Ishikawa (cell line): ENCODE data around the gene LRTM2.

Experiments used
- CEBPB ChIP-seq: IDR thresholded peaks from 2 replicates; pipeline ENCODE4 v1.6.1; 2012
- CREB1 ChIP-seq: IDR thresholded peaks from 2 replicates; pipeline ENCODE4 v1.6.1; 2012; ENCODE audit warnings: low read depth
- EGR1 ChIP-seq: IDR thresholded peaks from 2 replicates; pipeline ENCODE4 v1.6.1; 2012
- EP300 ChIP-seq: IDR thresholded peaks from 2 replicates; pipeline ENCODE4 v1.6.1; 2012; ENCODE audit warnings: borderline replicate concordance
- FOXM1 ChIP-seq: IDR thresholded peaks from 2 replicates; pipeline ENCODE4 v1.6.1; 2012; ENCODE audit warnings: low read depth, borderline replicate concordance
- NFIC ChIP-seq: IDR thresholded peaks from 2 replicates; pipeline ENCODE4 v1.6.1; 2012
- RAD21 ChIP-seq: IDR thresholded peaks from 2 replicates; pipeline ENCODE4 v1.6.1; 2012; ENCODE audit warnings: low read depth
- TAF1 ChIP-seq: IDR thresholded peaks from 2 replicates; pipeline ENCODE4 v1.6.1; 2012; ENCODE audit warnings: low read depth, mild to moderate bottlenecking
- TCF12 ChIP-seq: IDR thresholded peaks from 2 replicates; pipeline ENCODE4 v1.6.1; 2012; ENCODE audit warnings: low read depth
- TEAD4 ChIP-seq: IDR thresholded peaks from 2 replicates; pipeline ENCODE4 v1.6.1; 2012
- YY1 ChIP-seq: IDR thresholded peaks from 2 replicates; pipeline ENCODE4 v1.6.1; 2012; ENCODE audit warnings: low read depth
- ZBTB7A ChIP-seq: IDR thresholded peaks from 2 replicates; pipeline ENCODE4 v1.6.1; 2012; ENCODE audit warnings: low read depth
- TF ChIP-seq, protein P1 (sequence below): IDR thresholded peaks from 2 replicates; pipeline ENCODE4 v1.6.1; 2012; ENCODE audit warnings: low read depth, mild to moderate bottlenecking
- TF ChIP-seq, protein P2 (sequence below): IDR thresholded peaks from 2 replicates; pipeline ENCODE4 v1.6.1; 2012
- TF ChIP-seq, protein P3 (sequence below): IDR thresholded peaks from 2 replicates; pipeline ENCODE4 v1.6.1; 2012

LRTM2 gene

DNA sequence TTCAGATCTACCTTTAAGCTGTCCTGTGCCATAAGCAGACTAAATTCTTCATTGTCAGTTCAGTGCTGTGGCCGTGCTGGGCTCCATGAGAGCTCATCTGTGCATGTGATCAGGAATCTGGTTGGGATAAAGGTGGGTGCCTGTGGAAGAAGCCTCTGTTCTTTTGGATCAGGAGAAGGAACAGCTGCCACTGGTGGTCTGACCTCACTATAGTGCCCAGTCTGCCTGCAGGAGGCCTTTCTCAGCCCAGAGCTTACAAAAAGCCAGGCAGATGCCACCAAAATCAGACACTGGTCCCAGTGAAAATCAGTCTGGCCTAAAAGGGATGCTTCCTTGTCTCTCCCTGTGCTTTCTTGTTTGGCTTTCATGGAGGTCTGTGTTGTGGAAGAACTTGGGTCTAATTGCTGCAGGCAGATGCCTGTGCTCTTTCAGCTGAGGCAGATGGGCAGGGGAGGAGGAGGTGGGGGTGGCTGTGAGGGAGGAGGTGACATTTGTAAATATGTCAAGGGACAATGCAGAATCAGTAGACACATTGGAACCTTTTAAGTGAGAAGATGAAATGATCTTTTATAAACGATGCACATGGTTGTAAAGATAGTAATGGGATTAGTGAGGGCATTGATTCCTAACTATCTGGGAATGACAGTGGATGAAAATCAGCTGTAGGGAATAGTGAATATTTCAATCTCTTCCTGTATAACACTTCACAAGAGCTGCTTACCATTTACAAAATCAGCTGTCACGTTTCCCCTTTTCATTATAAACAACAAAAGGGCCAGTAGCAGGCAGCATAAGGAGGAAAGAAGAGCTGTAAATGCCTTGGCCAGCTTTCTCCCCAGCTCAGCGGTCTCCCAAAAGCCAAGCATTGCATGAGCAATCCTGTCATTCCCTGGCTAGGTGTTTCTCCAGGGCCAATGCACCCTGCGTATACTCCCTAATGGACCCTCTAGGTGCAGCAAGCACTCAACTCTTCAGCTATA lies 53.5 kb downstream of the LRTM2 start:
- TF ChIP-seq RAD21, result no peak
- no peak for TF ChIP-seq TAF1
- TF ChIP-seq CREB1, result no peak
- TF ChIP-seq NFIC, result no peak

DNA sequence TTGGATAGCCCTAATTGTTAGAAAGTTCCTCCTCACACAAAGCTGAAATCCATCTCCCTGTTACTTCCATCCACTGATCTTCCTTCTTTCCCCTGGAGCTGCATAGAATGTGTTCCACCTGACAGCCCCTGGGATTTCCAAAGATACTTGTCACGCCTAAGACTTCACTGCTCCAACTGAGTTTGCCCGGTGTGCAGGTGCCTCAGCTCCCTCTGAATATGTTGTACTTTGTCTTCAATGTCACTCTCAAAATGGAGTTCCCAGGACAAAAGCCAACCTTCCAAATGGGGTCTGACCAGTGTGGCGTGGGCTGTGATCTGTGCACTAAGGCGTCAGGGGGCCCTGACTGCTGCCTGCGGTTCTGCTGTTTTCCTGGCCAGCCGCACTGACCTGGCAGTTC lies 55.2 kb downstream of the LRTM2 start:
- no peak for TF ChIP-seq YY1
- TF ChIP-seq TEAD4, result no peak
- TF ChIP-seq, protein P1, sequence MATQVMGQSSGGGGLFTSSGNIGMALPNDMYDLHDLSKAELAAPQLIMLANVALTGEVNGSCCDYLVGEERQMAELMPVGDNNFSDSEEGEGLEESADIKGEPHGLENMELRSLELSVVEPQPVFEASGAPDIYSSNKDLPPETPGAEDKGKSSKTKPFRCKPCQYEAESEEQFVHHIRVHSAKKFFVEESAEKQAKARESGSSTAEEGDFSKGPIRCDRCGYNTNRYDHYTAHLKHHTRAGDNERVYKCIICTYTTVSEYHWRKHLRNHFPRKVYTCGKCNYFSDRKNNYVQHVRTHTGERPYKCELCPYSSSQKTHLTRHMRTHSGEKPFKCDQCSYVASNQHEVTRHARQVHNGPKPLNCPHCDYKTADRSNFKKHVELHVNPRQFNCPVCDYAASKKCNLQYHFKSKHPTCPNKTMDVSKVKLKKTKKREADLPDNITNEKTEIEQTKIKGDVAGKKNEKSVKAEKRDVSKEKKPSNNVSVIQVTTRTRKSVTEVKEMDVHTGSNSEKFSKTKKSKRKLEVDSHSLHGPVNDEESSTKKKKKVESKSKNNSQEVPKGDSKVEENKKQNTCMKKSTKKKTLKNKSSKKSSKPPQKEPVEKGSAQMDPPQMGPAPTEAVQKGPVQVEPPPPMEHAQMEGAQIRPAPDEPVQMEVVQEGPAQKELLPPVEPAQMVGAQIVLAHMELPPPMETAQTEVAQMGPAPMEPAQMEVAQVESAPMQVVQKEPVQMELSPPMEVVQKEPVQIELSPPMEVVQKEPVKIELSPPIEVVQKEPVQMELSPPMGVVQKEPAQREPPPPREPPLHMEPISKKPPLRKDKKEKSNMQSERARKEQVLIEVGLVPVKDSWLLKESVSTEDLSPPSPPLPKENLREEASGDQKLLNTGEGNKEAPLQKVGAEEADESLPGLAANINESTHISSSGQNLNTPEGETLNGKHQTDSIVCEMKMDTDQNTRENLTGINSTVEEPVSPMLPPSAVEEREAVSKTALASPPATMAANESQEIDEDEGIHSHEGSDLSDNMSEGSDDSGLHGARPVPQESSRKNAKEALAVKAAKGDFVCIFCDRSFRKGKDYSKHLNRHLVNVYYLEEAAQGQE, result no peak
- TF ChIP-seq NFIC, result no peak
- no peak for TF ChIP-seq CREB1
- TF ChIP-seq TCF12, result no peak

DNA sequence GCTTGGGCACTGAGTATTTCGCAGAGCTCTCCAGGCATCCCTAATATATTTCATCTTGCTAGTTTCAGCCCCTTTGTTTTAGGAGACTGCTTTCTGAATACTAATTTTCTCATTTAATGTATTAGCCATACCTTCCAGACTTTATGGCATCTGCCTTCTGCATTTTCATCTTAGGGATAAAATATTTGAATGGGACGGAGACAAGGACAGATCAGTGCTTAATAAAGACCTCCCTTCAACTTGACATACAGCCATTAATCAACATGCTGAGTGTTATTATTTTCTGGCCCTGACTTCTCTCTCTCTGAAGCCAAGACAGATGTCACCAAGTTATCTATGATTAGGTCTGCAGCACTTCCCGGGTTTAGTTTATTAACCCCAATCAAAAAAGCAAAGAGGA lies 55.7 kb downstream of the LRTM2 start:
- TF ChIP-seq EGR1, result no peak
- TF ChIP-seq TAF1, result no peak
- TF ChIP-seq, protein P2, sequence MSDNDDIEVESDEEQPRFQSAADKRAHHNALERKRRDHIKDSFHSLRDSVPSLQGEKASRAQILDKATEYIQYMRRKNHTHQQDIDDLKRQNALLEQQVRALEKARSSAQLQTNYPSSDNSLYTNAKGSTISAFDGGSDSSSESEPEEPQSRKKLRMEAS, result no peak
- no peak for TF ChIP-seq YY1
- no peak for TF ChIP-seq FOXM1
- no peak for TF ChIP-seq TEAD4
- TF ChIP-seq NFIC, result no peak
- TF ChIP-seq CREB1, result no peak
- TF ChIP-seq EP300, result no peak
- TF ChIP-seq TCF12, result no peak
- TF ChIP-seq, protein P1, result no peak
- no peak for TF ChIP-seq CEBPB
- no peak for TF ChIP-seq RAD21
- TF ChIP-seq, protein P3, sequence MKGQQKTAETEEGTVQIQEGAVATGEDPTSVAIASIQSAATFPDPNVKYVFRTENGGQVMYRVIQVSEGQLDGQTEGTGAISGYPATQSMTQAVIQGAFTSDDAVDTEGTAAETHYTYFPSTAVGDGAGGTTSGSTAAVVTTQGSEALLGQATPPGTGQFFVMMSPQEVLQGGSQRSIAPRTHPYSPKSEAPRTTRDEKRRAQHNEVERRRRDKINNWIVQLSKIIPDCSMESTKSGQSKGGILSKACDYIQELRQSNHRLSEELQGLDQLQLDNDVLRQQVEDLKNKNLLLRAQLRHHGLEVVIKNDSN, result no peak
- no peak for TF ChIP-seq ZBTB7A

DNA sequence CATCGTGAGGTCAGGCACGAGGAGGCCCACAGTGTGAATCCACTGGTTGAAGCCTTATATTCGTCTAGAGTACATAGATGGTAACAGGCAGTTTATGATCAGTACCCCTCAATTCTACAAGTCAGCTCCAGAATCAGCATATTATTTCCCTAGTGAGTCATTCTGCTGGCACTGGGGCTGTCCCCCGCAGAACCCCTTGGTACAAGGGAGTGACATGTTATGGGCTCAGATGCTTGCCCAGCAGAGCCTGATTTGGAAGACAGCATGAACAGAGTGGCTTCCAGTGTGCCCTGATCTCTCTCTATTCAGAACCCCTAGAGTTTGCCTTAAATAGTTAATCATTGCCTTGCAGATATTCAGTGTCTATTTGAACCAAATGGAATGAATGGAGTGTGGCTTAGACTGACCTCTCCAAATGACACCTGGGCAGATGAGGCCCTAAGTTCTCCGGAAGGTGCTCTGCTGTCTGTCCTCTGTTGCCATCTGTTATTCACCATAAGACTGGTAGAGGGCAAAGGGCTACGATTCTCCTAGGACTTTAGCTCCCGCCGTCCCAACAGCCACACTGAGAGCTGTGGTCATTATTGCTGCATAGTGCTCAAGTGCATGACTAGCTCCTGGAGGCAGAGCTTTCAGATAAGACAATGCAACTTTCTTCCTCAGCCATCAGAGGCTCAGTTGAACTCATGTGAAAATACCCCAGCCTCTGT lies 57.0 kb downstream of the LRTM2 start:
- no peak for TF ChIP-seq ZBTB7A

DNA sequence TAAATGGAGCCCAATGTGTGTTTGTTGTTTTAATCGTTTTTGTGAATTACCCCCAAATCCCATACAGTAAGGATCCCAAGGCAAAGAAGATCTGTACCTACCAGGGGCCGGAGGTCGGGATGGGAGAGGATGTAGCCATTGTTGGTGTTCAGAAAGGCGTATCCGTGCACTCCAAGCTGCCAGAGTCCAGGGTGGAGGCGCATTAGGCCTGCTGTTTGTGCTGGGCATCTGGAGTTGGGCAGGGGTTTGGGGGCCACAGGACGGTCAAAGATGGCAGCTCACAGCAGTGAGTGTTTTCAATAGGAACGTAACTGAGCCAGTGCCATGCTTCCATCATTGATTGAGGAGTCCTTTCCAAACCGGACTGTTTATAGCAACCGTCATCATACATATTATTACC lies 57.8 kb downstream of the LRTM2 start:
- TF ChIP-seq RAD21 (no peak), CREB1 (no peak), EGR1 (no peak), FOXM1 (no peak), ZBTB7A (no peak), EP300 (no peak), NFIC (no peak), TEAD4 (no peak), TCF12 (no peak), YY1 (no peak)

DNA sequence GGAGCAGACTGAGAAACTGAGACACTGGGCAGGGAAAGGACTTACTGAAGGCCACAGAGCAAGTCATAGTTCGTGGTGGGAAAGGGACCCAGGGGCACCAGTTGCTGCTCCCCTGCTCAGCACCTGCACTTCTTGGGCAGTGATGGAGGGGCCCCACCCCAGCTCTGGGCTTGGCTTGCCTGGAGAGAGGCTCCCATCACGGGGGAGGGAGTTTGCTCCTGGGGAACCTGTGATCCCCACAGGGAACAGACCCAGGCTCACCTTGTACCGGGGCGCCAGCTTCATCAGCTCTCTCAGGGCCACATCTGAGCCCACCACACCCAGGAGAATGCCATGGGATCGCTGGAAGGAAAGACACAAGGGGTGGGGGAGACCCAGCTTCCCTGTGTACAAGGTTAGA lies 58.3 kb downstream of the LRTM2 start:
- TF ChIP-seq EP300 (no peak), YY1 (no peak), TEAD4 (no peak), ZBTB7A (no peak), FOXM1 (no peak), TCF12 (no peak), CREB1 (no peak), CEBPB (no peak), TAF1 (no peak), EGR1 (no peak), RAD21 (no peak), NFIC (no peak)
- TF ChIP-seq, protein P1, result no peak
- TF ChIP-seq, protein P3, result no peak
- TF ChIP-seq, protein P2, result no peak
